ENCODE data around the gene HPSE2. TPM values are rescaled to one million over a fixed set of nuclear protein-coding genes. Genes with fewer than 3 reads are reported as not detected.

HPSE2 gene
- total RNA-seq, 4 donors from 2014 or later, result not detected

DNA sequence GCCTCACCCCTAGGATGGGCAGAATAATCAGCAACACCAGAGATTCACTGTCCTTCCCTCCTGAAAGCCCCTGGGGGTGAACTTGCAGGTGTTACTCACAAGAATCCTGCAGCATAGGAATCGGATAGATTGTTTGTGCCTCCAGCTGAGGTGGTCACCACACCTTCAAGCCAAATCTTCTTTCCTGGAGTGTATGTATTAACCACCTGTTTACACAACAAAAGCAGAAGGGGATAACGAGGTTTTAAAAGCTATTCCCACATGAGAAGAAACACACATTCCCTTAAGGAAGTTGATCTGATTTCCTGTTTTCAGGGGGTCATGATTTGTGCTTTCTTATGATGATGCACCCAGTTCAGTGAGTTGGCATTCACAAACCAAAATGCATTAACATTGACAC, 615.1 kb downstream of the HPSE2 start:
- no peaks in the 10 kb centered on the region for H3K4me1 ChIP-seq
- no peak overlapping the region for H3K27ac ChIP-seq
- no peaks in the 10 kb centered on the region for H3K9me3 ChIP-seq
- DNase-seq, result no peak
- TF ChIP-seq CTCF (IDR thresholded peaks at IDR 0.05), result no peak
- no peak for TF ChIP-seq POLR2A (IDR thresholded peaks at IDR 0.05)
- intact Hi-C loops (cut with DNase I), result no loop called here
- H3K27me3 ChIP-seq, result no peaks in the 10 kb centered on the region
- no peak overlapping the region for H3K4me3 ChIP-seq (replicated peaks in 1 of 3)
- WGBS, 2 donors, result 53 to 57% methylated on average over 2 of the region's 2 CpGs
- no peaks in the 10 kb centered on the region for H3K36me3 ChIP-seq

GRCh38 chr10:98619446-98619845, 616.2 kb downstream of the HPSE2 start:
- H3K36me3 ChIP-seq, result no peaks in the 10 kb centered on the region
- no peaks in the 10 kb centered on the region for H3K9me3 ChIP-seq
- no peaks in the 10 kb centered on the region for H3K27me3 ChIP-seq
- H3K4me3 ChIP-seq (replicated peaks in 1 of 3), result no peak overlapping the region
- intact Hi-C loops (cut with DNase I), result no loop called here
- no peaks in the 10 kb centered on the region for H3K4me1 ChIP-seq
- DNase-seq, result no peak
- TF ChIP-seq POLR2A (IDR thresholded peaks at IDR 0.05) (no peak), CTCF (IDR thresholded peaks at IDR 0.05) (no peak)
- WGBS, 2 donors, result 59 to 76% methylated on average over 1 of the region's 1 CpG
- H3K27ac ChIP-seq, result no peak overlapping the region

- TF ChIP-seq POLR2A (IDR thresholded peaks at IDR 0.05), result no peak
Measured at GRCh38 chr10:98617906-98618520, 617.6 kb downstream of the HPSE2 start.

GRCh38 chr10:98613446-98613845, 622.2 kb downstream of the HPSE2 start:
- no peak overlapping the region for H3K27ac ChIP-seq
- no peak overlapping the region for H3K4me3 ChIP-seq (replicated peaks in 1 of 3)
- no peaks in the 10 kb centered on the region for H3K27me3 ChIP-seq
- no peak for DNase-seq
- no peaks in the 10 kb centered on the region for H3K9me3 ChIP-seq
- H3K4me1 ChIP-seq, result no peaks in the 10 kb centered on the region
- 93% methylated on average over 1 of the region's 1 CpG for WGBS, 2 donors
- no peak for TF ChIP-seq POLR2A (IDR thresholded peaks at IDR 0.05)
- TF ChIP-seq CTCF (IDR thresholded peaks at IDR 0.05), result no peak
- intact Hi-C loops (cut with DNase I), result no loop called here
- H3K36me3 ChIP-seq, result no peaks in the 10 kb centered on the region

More at GRCh38 chr10:98617906-98618520, 617.6 kb downstream of the HPSE2 start:
- Histone ChIP-seq H3K36me3 (no peaks in the 10 kb centered on the region), H3K27ac (no peak overlapping the region), H3K9me3 (no peaks in the 10 kb centered on the region), H3K27me3 (no peaks in the 10 kb centered on the region), H3K4me3 (replicated peaks in 1 of 3) (no peak overlapping the region), H3K4me1 (no peaks in the 10 kb centered on the region)
- WGBS, 2 donors, result 82 to 84% methylated on average over 6 of the region's 6 CpGs
- intact Hi-C loops (cut with DNase I), result no loop called here
- no peak for DNase-seq

DNA sequence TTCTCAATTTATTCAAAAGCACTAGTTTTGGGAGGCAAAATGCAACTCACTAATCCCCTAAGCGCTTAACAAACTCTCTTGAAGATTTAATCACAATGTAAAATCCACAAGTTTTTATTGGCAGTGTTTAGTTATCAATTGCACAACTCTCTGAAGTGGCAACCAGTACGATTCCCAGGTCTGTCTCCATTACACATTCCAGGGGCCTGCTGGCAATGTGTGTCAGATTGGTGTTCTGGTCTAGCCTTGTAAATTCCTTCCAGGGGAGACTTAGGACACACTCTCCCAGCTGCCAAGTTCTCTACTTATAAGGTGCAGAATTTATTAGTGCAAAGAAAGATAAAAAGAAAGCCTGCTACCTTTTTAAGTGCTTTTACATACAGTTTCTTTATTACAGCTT, 624.2 kb downstream of the HPSE2 start:
- 25 to 34% methylated on average over 2 of the region's 2 CpGs for WGBS, 2 donors
- Histone ChIP-seq H3K4me3 (replicated peaks in 1 of 3) (no peak overlapping the region), H3K36me3 (no peaks in the 10 kb centered on the region), H3K27me3 (no peaks in the 10 kb centered on the region), H3K4me1 (no peaks in the 10 kb centered on the region), H3K27ac (no peak overlapping the region), H3K9me3 (no peaks in the 10 kb centered on the region)
- intact Hi-C loops (cut with DNase I), result no loop called here
- no peak for TF ChIP-seq CTCF (IDR thresholded peaks at IDR 0.05)
- no peak for TF ChIP-seq POLR2A (IDR thresholded peaks at IDR 0.05)
- no peak for DNase-seq
